WTC11 (cell line): ENCODE measurements around the gene SLC47A2.

Experiments used
- ELF4 ChIP-seq: sonication (generic); formaldehyde crosslinking; IDR thresholded peaks from 2 replicates; pipeline ENCODE4 v1.8.1; 2022; ENCODE audit warnings: low read depth, mild to moderate bottlenecking, moderate library complexity, missing genetic modification reagents
- TF ChIP-seq, protein P1 (sequence below): fragments of 200-600 bp; IDR thresholded peaks from 2 replicates; pipeline ENCODE4 v1.8.0; 2022; ENCODE audit warnings: antibody characterized with exemption
- TF ChIP-seq, protein P2 (sequence below): sonication (generic); formaldehyde crosslinking; IDR thresholded peaks from 2 replicates; pipeline ENCODE4 v1.8.0; 2022; ENCODE audit warnings: missing genetic modification reagents
- TF ChIP-seq, protein P3 (sequence below): sonication (generic); formaldehyde crosslinking; conservative IDR thresholded peaks from 2 replicates; pipeline ENCODE4 v1.8.1; 2023; ENCODE audit warnings: mild to moderate bottlenecking, low read depth, missing genetic modification reagents, moderate library complexity
- TF ChIP-seq, protein P4 (sequence below): sonication (generic); formaldehyde crosslinking; IDR thresholded peaks from 2 replicates; pipeline ENCODE4 v1.8.1; 2022; ENCODE audit warnings: low read depth, missing genetic modification reagents, borderline replicate concordance

DNA sequence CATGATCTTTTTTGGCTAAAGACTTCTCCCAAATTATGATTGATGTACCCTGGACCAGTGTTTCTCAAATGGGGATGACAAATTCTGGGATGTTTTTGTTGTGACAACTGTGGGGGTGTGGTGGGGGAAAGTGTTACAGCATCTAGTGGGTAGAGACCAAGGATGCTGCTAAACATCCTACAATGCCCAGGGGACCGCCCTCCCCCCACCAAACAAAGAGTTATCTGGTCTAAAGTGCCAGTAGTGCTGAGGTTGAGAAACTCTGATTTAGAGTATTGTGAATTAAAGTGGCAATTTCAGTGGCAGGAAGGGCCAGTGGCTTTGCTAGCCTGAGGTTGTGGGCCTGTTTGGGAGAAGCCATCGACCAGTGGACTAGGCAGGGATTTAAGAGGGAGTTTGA, 33.3 kb downstream of the SLC47A2 start:
- TF ChIP-seq, protein P1, sequence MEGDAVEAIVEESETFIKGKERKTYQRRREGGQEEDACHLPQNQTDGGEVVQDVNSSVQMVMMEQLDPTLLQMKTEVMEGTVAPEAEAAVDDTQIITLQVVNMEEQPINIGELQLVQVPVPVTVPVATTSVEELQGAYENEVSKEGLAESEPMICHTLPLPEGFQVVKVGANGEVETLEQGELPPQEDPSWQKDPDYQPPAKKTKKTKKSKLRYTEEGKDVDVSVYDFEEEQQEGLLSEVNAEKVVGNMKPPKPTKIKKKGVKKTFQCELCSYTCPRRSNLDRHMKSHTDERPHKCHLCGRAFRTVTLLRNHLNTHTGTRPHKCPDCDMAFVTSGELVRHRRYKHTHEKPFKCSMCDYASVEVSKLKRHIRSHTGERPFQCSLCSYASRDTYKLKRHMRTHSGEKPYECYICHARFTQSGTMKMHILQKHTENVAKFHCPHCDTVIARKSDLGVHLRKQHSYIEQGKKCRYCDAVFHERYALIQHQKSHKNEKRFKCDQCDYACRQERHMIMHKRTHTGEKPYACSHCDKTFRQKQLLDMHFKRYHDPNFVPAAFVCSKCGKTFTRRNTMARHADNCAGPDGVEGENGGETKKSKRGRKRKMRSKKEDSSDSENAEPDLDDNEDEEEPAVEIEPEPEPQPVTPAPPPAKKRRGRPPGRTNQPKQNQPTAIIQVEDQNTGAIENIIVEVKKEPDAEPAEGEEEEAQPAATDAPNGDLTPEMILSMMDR: no peak
- TF ChIP-seq, protein P2, sequence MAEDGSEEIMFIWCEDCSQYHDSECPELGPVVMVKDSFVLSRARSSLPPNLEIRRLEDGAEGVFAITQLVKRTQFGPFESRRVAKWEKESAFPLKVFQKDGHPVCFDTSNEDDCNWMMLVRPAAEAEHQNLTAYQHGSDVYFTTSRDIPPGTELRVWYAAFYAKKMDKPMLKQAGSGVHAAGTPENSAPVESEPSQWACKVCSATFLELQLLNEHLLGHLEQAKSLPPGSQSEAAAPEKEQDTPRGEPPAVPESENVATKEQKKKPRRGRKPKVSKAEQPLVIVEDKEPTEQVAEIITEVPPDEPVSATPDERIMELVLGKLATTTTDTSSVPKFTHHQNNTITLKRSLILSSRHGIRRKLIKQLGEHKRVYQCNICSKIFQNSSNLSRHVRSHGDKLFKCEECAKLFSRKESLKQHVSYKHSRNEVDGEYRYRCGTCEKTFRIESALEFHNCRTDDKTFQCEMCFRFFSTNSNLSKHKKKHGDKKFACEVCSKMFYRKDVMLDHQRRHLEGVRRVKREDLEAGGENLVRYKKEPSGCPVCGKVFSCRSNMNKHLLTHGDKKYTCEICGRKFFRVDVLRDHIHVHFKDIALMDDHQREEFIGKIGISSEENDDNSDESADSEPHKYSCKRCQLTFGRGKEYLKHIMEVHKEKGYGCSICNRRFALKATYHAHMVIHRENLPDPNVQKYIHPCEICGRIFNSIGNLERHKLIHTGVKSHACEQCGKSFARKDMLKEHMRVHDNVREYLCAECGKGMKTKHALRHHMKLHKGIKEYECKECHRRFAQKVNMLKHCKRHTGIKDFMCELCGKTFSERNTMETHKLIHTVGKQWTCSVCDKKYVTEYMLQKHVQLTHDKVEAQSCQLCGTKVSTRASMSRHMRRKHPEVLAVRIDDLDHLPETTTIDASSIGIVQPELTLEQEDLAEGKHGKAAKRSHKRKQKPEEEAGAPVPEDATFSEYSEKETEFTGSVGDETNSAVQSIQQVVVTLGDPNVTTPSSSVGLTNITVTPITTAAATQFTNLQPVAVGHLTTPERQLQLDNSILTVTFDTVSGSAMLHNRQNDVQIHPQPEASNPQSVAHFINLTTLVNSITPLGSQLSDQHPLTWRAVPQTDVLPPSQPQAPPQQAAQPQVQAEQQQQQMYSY (CRISPR knock-in tag): no peak
- TF ChIP-seq, protein P3, sequence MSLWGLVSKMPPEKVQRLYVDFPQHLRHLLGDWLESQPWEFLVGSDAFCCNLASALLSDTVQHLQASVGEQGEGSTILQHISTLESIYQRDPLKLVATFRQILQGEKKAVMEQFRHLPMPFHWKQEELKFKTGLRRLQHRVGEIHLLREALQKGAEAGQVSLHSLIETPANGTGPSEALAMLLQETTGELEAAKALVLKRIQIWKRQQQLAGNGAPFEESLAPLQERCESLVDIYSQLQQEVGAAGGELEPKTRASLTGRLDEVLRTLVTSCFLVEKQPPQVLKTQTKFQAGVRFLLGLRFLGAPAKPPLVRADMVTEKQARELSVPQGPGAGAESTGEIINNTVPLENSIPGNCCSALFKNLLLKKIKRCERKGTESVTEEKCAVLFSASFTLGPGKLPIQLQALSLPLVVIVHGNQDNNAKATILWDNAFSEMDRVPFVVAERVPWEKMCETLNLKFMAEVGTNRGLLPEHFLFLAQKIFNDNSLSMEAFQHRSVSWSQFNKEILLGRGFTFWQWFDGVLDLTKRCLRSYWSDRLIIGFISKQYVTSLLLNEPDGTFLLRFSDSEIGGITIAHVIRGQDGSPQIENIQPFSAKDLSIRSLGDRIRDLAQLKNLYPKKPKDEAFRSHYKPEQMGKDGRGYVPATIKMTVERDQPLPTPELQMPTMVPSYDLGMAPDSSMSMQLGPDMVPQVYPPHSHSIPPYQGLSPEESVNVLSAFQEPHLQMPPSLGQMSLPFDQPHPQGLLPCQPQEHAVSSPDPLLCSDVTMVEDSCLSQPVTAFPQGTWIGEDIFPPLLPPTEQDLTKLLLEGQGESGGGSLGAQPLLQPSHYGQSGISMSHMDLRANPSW: no peak
- TF ChIP-seq, protein P4, sequence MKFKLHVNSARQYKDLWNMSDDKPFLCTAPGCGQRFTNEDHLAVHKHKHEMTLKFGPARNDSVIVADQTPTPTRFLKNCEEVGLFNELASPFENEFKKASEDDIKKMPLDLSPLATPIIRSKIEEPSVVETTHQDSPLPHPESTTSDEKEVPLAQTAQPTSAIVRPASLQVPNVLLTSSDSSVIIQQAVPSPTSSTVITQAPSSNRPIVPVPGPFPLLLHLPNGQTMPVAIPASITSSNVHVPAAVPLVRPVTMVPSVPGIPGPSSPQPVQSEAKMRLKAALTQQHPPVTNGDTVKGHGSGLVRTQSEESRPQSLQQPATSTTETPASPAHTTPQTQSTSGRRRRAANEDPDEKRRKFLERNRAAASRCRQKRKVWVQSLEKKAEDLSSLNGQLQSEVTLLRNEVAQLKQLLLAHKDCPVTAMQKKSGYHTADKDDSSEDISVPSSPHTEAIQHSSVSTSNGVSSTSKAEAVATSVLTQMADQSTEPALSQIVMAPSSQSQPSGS (CRISPR knock-in tag): no peak
- no peak for TF ChIP-seq ELF4 (CRISPR knock-in tag)
